NCI-H345 treated with DMSO at 0.1 percent for 48 hours (cell line): ENCODE results near the gene CREG2.

Experiments
- DNase-seq: peaks from one replicate; lab custom pipeline; 2025; ENCODE audit not compliant: unreplicated experiment; lab: John Stamatoyannopoulos, UW

The CREG2 gene

GRCh38 chr2:101409699-101410098 is 22.4 kb upstream of the CREG2 start:
- DNase-seq: no peak

- no peak for DNase-seq
Observed at GRCh38 chr2:101408925-101409324, 21.6 kb upstream of the CREG2 start.

- DNase-seq: no peak
Observed at GRCh38 chr2:101405351-101405899, 18.1 kb upstream of the CREG2 start.

GRCh38 chr2:101403745-101404144 is 16.4 kb upstream of the CREG2 start:
- DNase-seq: no peak

GRCh38 chr2:101402630-101403029 is 15.3 kb upstream of the CREG2 start:
- DNase-seq: no peak

GRCh38 chr2:101401906-101402305 is 14.6 kb upstream of the CREG2 start:
- DNase-seq: no peak

GRCh38 chr2:101401326-101401665 is 14.0 kb upstream of the CREG2 start:
- DNase-seq: no peak

GRCh38 chr2:101400506-101401325 is 13.4 kb upstream of the CREG2 start:
- no peak for DNase-seq

GRCh38 chr2:101400048-101400447 is 12.7 kb upstream of the CREG2 start:
- DNase-seq: no peak

GRCh38 chr2:101399021-101399799 is 11.9 kb upstream of the CREG2 start:
- DNase-seq: no peak

GRCh38 chr2:101398116-101398821 is 11.0 kb upstream of the CREG2 start:
- DNase-seq: no peak

GRCh38 chr2:101396316-101396717 is 9.0 kb upstream of the CREG2 start:
- DNase-seq: no peak

GRCh38 chr2:101395545-101396315 is 8.4 kb upstream of the CREG2 start:
- no peak for DNase-seq

GRCh38 chr2:101388232-101388631 is 929 bp upstream of the CREG2 start:
- DNase-seq: no peak

- DNase-seq: no peak
Observed at GRCh38 chr2:101386599-101387150, 628 bp downstream of the CREG2 start.

GRCh38 chr2:101383016-101383541 is 4.2 kb downstream of the CREG2 start:
- no peak for DNase-seq

- no peak for DNase-seq
Observed at GRCh38 chr2:101382442-101382841, 4.9 kb downstream of the CREG2 start.

- no peak for DNase-seq
Observed at GRCh38 chr2:101380376-101380775, 6.9 kb downstream of the CREG2 start.

GRCh38 chr2:101379091-101379490 is 8.2 kb downstream of the CREG2 start:
- DNase-seq: no peak

GRCh38 chr2:101375653-101376052 is 11.7 kb downstream of the CREG2 start:
- no peak for DNase-seq
